Measurements from ENCODE around the gene PELI2.
A peak's percentile ranks its signal among the peaks of the same experiment; 100 is the strongest.

The PELI2 gene

GRCh38 chr14:56318393-56319115 is 200.3 kb downstream of the PELI2 start:
- no peak for DNase-seq

- DNase-seq = no peak
Measured at GRCh38 chr14:56321861-56322260, 203.7 kb downstream of the PELI2 start.

GRCh38 chr14:56322531-56322930 is 204.3 kb downstream of the PELI2 start:
- DNase-seq = no peak

- DNase-seq = no peak
Measured at GRCh38 chr14:56324454-56324853, 206.2 kb downstream of the PELI2 start.

- DNase-seq = peak; percentile 83
Measured at GRCh38 chr14:56324856-56325699, 206.9 kb downstream of the PELI2 start.

GRCh38 chr14:56328021-56328420 is 209.8 kb downstream of the PELI2 start:
- DNase-seq = no peak

GRCh38 chr14:56331592-56332216 is 213.5 kb downstream of the PELI2 start:
- DNase-seq = peak; percentile 93

- peak; percentile 65 for DNase-seq
Measured at GRCh38 chr14:56333359-56334292, 215.4 kb downstream of the PELI2 start.

- DNase-seq = no peak
Measured at GRCh38 chr14:56334458-56334857, 216.2 kb downstream of the PELI2 start.

GRCh38 chr14:56338674-56339073 is 220.5 kb downstream of the PELI2 start:
- peak; percentile 88 for DNase-seq

GRCh38 chr14:56339855-56340701 is 221.9 kb downstream of the PELI2 start:
- DNase-seq = peak; percentile 99

- peak; percentile 61 for DNase-seq
Measured at GRCh38 chr14:56340932-56341331, 222.7 kb downstream of the PELI2 start.

GRCh38 chr14:56341766-56342493 is 223.7 kb downstream of the PELI2 start:
- DNase-seq = no peak

- no peak for DNase-seq
Measured at GRCh38 chr14:56342494-56342942, 224.3 kb downstream of the PELI2 start.

GRCh38 chr14:56349960-56350359 is 231.7 kb downstream of the PELI2 start:
- no peak for DNase-seq

Data from NCI-H82 (cell line).